ENCODE data around the gene AHCYL2. TPM values are rescaled to one million over a fixed set of nuclear protein-coding genes. Genes with fewer than 3 reads are reported as not detected.

The AHCYL2 gene
- total RNA-seq, 1 donor from 2014 or later, result 39.3 TPM

- TF ChIP-seq EZH2 (IDR thresholded peaks at IDR 0.05), result no peak
- no peak for TF ChIP-seq EZH2phosphoT487 (IDR thresholded peaks at IDR 0.05)
- peak; percentile 78 for TF ChIP-seq CTCF (IDR thresholded peaks at IDR 0.05)
- H3F3A ChIP-seq (ENCODE audit: low read depth), result peaks cover 29% of the 10 kb centered on the region
- Mint-ChIP-seq H3K4me1 (peaks cover 6% of the 10 kb centered on the region), H3K27ac (no peak overlapping the region), H3K36me3 (peaks cover 2% of the 10 kb centered on the region), H3K27me3 (ENCODE audit: insufficient read depth, low read depth) (no peaks in the 10 kb centered on the region), H3K9me3 (no peaks in the 10 kb centered on the region), H3K4me3 (no peak overlapping the region)
- H3K4me2 ChIP-seq, result no peak overlapping the region
- H3K79me2 ChIP-seq (ENCODE audit: low read depth), result no peaks in the 10 kb centered on the region
- no peak overlapping the region for H3K27ac ChIP-seq
- H3K36me3 ChIP-seq, result no peaks in the 10 kb centered on the region
- H3K9me3 ChIP-seq (ENCODE audit: low read depth), result no peaks in the 10 kb centered on the region
- H2AFZ ChIP-seq (replicated peaks), result no peak overlapping the region
- H3K4me1 ChIP-seq, result peaks cover 8% of the 10 kb centered on the region
- no peak overlapping the region for H3K4me3 ChIP-seq
- no peak overlapping the region for H3K9ac ChIP-seq
- H4K20me1 ChIP-seq (ENCODE audit: low read depth), result no peaks in the 10 kb centered on the region
- no peaks in the 10 kb centered on the region for H3K27me3 ChIP-seq
- peak; percentile 13 for DNase-seq (ENCODE audit: low spot score)
Observed at GRCh38 chr7:129343099-129343700, 118.4 kb downstream of the AHCYL2 start.

- no peak overlapping the region for H3K4me3 ChIP-seq
- no peaks in the 10 kb centered on the region for H3K36me3 ChIP-seq
- no peaks in the 10 kb centered on the region for H4K20me1 ChIP-seq (ENCODE audit: low read depth)
- H3K27ac ChIP-seq, result no peak overlapping the region
- H3K27ac Mint-ChIP-seq, result no peak overlapping the region
- H3K9ac ChIP-seq, result no peak overlapping the region
- H3K4me1 Mint-ChIP-seq, result peaks cover 6% of the 10 kb centered on the region
- no peak overlapping the region for H2AFZ ChIP-seq (replicated peaks)
- no peak overlapping the region for H3K4me2 ChIP-seq
- no peaks in the 10 kb centered on the region for H3K27me3 ChIP-seq
- no peak overlapping the region for H3K4me3 Mint-ChIP-seq
- TF ChIP-seq EZH2 (IDR thresholded peaks at IDR 0.05) (no peak), CTCF (IDR thresholded peaks at IDR 0.05) (no peak), EZH2phosphoT487 (IDR thresholded peaks at IDR 0.05) (no peak)
- H3K79me2 ChIP-seq (ENCODE audit: low read depth), result no peaks in the 10 kb centered on the region
- H3K9me3 ChIP-seq (ENCODE audit: low read depth), result no peaks in the 10 kb centered on the region
- DNase-seq (ENCODE audit: low spot score), result no peak
- H3F3A ChIP-seq (ENCODE audit: low read depth), result peaks cover 15% of the 10 kb centered on the region
- no peaks in the 10 kb centered on the region for H3K27me3 Mint-ChIP-seq (ENCODE audit: insufficient read depth, low read depth)
- H3K9me3 Mint-ChIP-seq, result no peaks in the 10 kb centered on the region
- H3K36me3 Mint-ChIP-seq, result no peaks in the 10 kb centered on the region
- H3K4me1 ChIP-seq, result peaks cover 6% of the 10 kb centered on the region
Observed at GRCh38 chr7:129347330-129347729, 122.5 kb downstream of the AHCYL2 start.

- Histone ChIP-seq H3K4me3 (no peak overlapping the region), H3K9me3 (ENCODE audit: low read depth) (no peaks in the 10 kb centered on the region), H3F3A (ENCODE audit: low read depth) (peaks cover 9% of the 10 kb centered on the region), H3K27me3 (no peaks in the 10 kb centered on the region), H3K9ac (no peak overlapping the region), H3K27ac (no peak overlapping the region), H3K4me2 (no peak overlapping the region), H3K4me1 (peaks cover 6% of the 10 kb centered on the region), H3K36me3 (no peaks in the 10 kb centered on the region), H3K79me2 (ENCODE audit: low read depth) (no peaks in the 10 kb centered on the region), H2AFZ (replicated peaks) (no peak overlapping the region), H4K20me1 (ENCODE audit: low read depth) (no peaks in the 10 kb centered on the region)
- no peak overlapping the region for H3K27ac Mint-ChIP-seq
- TF ChIP-seq EZH2 (IDR thresholded peaks at IDR 0.05) (no peak), CTCF (IDR thresholded peaks at IDR 0.05) (no peak), EZH2phosphoT487 (IDR thresholded peaks at IDR 0.05) (no peak)
- no peaks in the 10 kb centered on the region for H3K9me3 Mint-ChIP-seq
- no peaks in the 10 kb centered on the region for H3K36me3 Mint-ChIP-seq
- no peak overlapping the region for H3K4me3 Mint-ChIP-seq
- H3K27me3 Mint-ChIP-seq (ENCODE audit: insufficient read depth, low read depth), result no peaks in the 10 kb centered on the region
- peaks cover 6% of the 10 kb centered on the region for H3K4me1 Mint-ChIP-seq
- no peak for DNase-seq (ENCODE audit: low spot score)
Observed at GRCh38 chr7:129348023-129348740, 123.4 kb downstream of the AHCYL2 start.
